NCI-H460 (cell line): ENCODE data around the gene PPIP5K1. TPM values are rescaled to one million over a fixed set of nuclear protein-coding genes. Genes with fewer than 3 reads are reported as not detected.
A peak's percentile ranks its signal among the peaks of the same experiment; 100 is the strongest.

ENCODE experiments used
- DNase-seq: peaks from one replicate; pipeline ENCODE4 v3.0.0-alpha.2; 2016; ENCODE audit warnings: low read depth; ENCODE audit errors: extremely low read depth
- total RNA-seq: library from RNA; depleted of rRNA; stranded (reverse); fragments of >200 nt; shearing (Covaris generic); gene quantifications from 2 replicates; pipeline ENCODE4 v1.2.3, GENCODE V29; 2014

PPIP5K1 gene
- total RNA-seq, 1 experiment from 2014 or later: 12.7 TPM

- DNase-seq: no peak
These were observed 70.8 kb downstream of the PPIP5K1 start for GRCh38 chr15:43519196-43519595.

DNA sequence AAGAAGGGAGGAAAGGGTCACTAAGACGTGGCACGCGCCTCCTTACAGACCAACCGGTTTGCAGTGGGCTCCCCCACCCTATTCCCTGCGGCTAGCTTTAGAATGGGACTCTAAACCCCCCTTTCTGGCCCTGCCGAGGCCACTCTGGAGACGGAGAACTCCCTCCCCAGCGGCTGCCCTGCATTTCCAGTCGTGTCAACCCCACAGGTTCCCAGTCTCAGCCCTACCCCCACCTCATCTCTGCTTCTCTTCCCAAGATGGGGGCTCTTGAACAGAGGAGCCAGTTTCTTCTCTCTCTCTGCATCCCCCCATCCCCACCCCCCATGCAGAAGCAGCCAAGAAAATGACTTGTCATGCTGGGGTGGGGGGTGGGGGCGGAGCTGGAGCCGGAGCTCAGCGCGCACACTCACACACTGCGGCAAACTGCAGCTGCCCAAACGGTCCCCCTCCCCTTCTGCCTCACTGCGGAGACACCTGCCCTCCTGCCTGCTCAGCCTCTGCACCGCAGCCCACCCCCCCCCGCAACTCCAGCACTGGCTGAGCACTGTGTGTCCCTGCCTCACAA lies 71.7 kb downstream of the PPIP5K1 start:
- DNase-seq: no peak

DNA sequence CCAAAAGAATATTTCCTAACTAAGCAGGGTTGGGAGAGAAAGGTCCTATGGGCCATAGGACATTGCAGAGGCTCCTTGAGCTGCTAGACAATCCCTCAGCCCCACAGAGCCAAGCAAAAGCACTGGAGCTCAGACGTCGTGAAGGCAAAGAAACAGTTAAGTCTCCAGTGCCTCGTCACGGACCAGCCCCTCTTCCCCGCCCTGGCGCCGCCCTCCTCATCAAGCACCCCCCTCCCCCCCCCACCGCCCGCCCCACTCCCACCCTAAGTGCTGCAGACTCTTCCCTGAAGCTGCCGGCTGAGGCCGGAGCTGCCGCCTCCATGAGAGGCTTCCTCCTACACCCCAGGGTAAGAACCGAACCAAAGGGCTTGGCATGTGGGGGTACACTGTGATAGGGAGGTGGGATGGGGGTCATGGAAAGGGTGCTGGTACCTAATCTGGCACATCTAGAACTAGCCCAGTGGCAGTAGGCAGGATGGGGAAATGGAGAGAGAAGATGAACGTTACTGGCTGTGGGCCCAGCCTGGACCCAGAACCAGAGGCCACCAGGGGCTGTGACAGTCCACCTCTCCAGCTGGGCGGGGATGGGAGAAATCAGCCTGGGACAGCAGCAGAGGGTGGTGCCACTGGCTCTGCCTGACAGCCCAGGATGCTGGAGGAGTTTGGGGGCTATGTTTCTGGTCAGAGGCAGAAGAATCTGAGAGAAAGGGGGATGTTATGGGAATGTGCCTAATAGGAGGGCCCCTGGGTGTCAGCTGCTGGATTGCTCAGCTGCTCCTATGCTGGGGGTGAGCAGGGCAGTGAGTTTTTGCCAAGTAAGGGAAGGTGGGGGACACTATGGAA lies 72.4 kb downstream of the PPIP5K1 start, which contains the start of gene MAP1A:
Gene MAP1A (plus strand): TSS at position 255 of the 843 bp plus-strand sequence. CDS start 3,866 bp downstream, outside the sequence.
- no peak for DNase-seq

- no peak for DNase-seq
These were observed 73.1 kb downstream of the PPIP5K1 start for GRCh38 chr15:43516801-43517353.

DNA sequence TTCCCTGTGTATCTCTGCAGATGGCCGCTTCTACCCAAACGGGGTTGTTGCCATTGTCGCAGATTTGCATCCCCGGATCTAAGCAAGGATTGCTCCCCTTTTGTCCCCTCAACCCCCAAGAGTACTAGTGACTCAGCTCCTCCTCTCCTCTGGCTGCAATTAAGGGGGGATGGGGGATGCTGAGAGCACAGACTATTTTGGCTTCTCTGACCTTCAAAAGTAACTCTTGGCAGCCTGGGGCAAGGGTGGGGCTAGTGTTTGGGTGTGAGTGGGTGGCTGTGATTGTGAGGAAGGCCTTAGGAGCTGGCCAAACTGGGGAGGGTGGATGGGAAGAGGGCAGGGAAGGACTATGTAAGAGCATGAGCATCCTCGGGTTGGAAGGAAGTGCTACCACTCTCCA lies 73.8 kb downstream of the PPIP5K1 start:
- DNase-seq: no peak

DNA sequence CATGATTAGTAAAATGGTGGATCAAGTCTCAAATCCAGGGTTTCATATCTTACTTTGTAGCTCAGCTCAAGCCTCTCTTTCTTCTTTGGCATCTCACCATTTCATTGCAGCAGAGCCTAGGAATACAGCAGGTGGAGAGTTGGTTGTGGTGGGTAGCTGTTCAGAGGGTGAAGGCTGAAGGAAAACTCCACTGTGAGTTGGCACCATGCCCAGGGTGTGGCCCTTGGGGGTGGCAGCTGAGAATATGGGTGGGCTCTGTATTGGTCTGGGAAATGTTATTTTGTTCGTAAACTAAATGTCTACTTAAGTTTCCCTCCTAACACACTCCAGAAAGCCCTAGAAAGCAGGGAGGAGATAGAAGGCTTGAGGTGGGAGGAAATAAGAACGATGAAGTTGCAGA lies 74.3 kb downstream of the PPIP5K1 start:
- DNase-seq: no peak

GRCh38 chr15:43514241-43515057 lies 75.6 kb downstream of the PPIP5K1 start:
- no peak for DNase-seq

- DNase-seq: no peak
These were observed 76.5 kb downstream of the PPIP5K1 start for GRCh38 chr15:43513550-43513949.

- DNase-seq: no peak
These were observed 78.8 kb downstream of the PPIP5K1 start for GRCh38 chr15:43511012-43511885.

GRCh38 chr15:43510200-43511011 lies 79.6 kb downstream of the PPIP5K1 start:
- peak; percentile 97 for DNase-seq

- no peak for DNase-seq
These were observed 80.3 kb downstream of the PPIP5K1 start for GRCh38 chr15:43509660-43510199.

- no peak for DNase-seq
These were observed 80.9 kb downstream of the PPIP5K1 start for GRCh38 chr15:43508991-43509659.

DNA sequence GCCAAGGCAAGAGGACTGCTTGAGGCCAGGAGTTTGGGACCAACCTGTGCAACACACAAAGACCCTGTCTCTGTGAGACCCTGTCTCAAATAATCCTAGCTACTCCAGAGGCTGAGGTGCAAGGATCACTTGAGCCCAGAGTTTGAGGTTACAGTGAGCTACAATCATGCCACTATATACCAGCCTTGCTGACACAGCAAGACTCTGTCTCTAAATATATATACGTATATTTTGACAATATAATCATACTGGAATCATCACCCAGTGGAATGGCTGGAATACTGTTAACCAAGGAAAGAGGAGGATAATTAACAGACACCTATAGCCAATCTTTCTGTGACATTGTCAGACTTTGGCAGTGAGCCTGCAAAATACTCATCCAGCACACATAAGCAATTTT lies 81.6 kb downstream of the PPIP5K1 start:
- DNase-seq: no peak

GRCh38 chr15:43505738-43506137 lies 84.3 kb downstream of the PPIP5K1 start:
- DNase-seq: no peak

DNA sequence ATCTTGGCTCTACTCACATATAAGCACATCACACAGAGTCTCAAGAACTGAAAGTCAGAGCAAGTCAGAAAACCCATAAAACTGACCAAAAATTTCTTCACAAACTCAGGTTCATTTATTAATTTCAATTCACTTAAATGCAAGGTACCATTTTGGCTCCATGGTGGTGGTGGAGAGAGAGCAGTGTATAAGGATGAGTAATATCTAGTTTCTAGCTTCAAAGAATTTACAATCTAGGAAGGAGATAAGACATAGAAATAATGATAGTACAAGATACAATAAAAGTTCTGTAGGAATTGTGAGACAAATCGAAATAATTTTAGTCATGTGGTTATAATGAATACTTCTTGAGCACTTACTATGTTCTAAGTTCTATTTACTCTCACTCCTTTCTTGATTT lies 90.4 kb downstream of the PPIP5K1 start:
- no peak for DNase-seq

GRCh38 chr15:43498990-43499389 lies 91.0 kb downstream of the PPIP5K1 start:
- no peak for DNase-seq

- no peak for DNase-seq
These were observed 96.1 kb downstream of the PPIP5K1 start for GRCh38 chr15:43493703-43494472.
